Measurements from ENCODE around the gene PABPC1L. TPM values are rescaled to one million over a fixed set of nuclear protein-coding genes. Genes with fewer than 3 reads are reported as not detected.

The PABPC1L gene
- total RNA-seq, 2 donors from 2014 or later, result 129 to 142 TPM

- Mint-ChIP-seq H3K9me3 (no peaks in the 10 kb centered on the region), H3K27me3 (ENCODE audit: insufficient read depth) (peaks cover 1% of the 10 kb centered on the region), H3K4me1 (peaks cover 28% of the 10 kb centered on the region), H3K27ac (peak overlapping the region; percentile 94), H3K36me3 (ENCODE audit: low read depth) (peaks cover 21% of the 10 kb centered on the region), H3K4me3 (peak overlapping the region; percentile 98)
- Histone ChIP-seq H3K27ac (ENCODE audit: low read depth, low read length) (peak overlapping the region; percentile 79), H3K36me3 (ENCODE audit: control insufficient read depth, insufficient read depth, low read length) (peaks cover 33% of the 10 kb centered on the region), H3K4me3 (ENCODE audit: low read length) (peak overlapping the region; percentile 99), H3K27me3 (ENCODE audit: control insufficient read depth, insufficient read depth, low read length, poor library complexity, severe bottlenecking) (no peaks in the 10 kb centered on the region), H3K9ac (ENCODE audit: extremely low read depth, low read length, poor library complexity, severe bottlenecking) (peak overlapping the region; percentile 79), H3K4me1 (ENCODE audit: control insufficient read depth, insufficient read depth, low read length) (no peaks in the 10 kb centered on the region), H3K9me3 (ENCODE audit: control insufficient read depth, low read length) (no peaks in the 10 kb centered on the region)
- TF ChIP-seq, protein P1, sequence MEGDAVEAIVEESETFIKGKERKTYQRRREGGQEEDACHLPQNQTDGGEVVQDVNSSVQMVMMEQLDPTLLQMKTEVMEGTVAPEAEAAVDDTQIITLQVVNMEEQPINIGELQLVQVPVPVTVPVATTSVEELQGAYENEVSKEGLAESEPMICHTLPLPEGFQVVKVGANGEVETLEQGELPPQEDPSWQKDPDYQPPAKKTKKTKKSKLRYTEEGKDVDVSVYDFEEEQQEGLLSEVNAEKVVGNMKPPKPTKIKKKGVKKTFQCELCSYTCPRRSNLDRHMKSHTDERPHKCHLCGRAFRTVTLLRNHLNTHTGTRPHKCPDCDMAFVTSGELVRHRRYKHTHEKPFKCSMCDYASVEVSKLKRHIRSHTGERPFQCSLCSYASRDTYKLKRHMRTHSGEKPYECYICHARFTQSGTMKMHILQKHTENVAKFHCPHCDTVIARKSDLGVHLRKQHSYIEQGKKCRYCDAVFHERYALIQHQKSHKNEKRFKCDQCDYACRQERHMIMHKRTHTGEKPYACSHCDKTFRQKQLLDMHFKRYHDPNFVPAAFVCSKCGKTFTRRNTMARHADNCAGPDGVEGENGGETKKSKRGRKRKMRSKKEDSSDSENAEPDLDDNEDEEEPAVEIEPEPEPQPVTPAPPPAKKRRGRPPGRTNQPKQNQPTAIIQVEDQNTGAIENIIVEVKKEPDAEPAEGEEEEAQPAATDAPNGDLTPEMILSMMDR (conservative IDR thresholded peaks at IDR 0.05), result no peak
- 0% methylated on average over 4 to 8 of the region's 8 CpGs for WGBS, 2 experiments (ENCODE audit: insufficient coverage in 1 of 2, insufficient read length in 1 of 2)
- DNase-seq, result no peak
Observed at GRCh38 chr20:44886266-44886651, 23.6 kb upstream of the PABPC1L start.

- Histone ChIP-seq H3K27me3 (ENCODE audit: control insufficient read depth, insufficient read depth, low read length, poor library complexity, severe bottlenecking) (no peaks in the 10 kb centered on the region), H3K36me3 (ENCODE audit: control insufficient read depth, insufficient read depth, low read length) (peaks cover 39% of the 10 kb centered on the region), H3K4me1 (ENCODE audit: control insufficient read depth, insufficient read depth, low read length) (no peaks in the 10 kb centered on the region), H3K9ac (ENCODE audit: extremely low read depth, low read length, poor library complexity, severe bottlenecking) (peak overlapping the region; percentile 79), H3K4me3 (ENCODE audit: low read length) (peak overlapping the region; percentile 99), H3K9me3 (ENCODE audit: control insufficient read depth, low read length) (no peaks in the 10 kb centered on the region), H3K27ac (ENCODE audit: low read depth, low read length) (no peak overlapping the region)
- H3K27ac Mint-ChIP-seq, result peak overlapping the region; percentile 94
- H3K9me3 Mint-ChIP-seq, result no peaks in the 10 kb centered on the region
- peaks cover 28% of the 10 kb centered on the region for H3K4me1 Mint-ChIP-seq
- H3K4me3 Mint-ChIP-seq, result peak overlapping the region; percentile 98
- H3K36me3 Mint-ChIP-seq (ENCODE audit: low read depth), result peaks cover 27% of the 10 kb centered on the region
- TF ChIP-seq, protein P1 (conservative IDR thresholded peaks at IDR 0.05), result no peak
- 19 to 63% methylated on average over 1 to 2 of the region's 2 CpGs for WGBS, 2 experiments (ENCODE audit: insufficient coverage in 1 of 2, insufficient read length in 1 of 2)
- H3K27me3 Mint-ChIP-seq (ENCODE audit: insufficient read depth), result peaks cover 1% of the 10 kb centered on the region
- no peak for DNase-seq
Observed at GRCh38 chr20:44886828-44887227, 23.0 kb upstream of the PABPC1L start.

GRCh38 chr20:44887466-44887865 is 22.4 kb upstream of the PABPC1L start:
- Histone ChIP-seq H3K9ac (ENCODE audit: extremely low read depth, low read length, poor library complexity, severe bottlenecking) (peak overlapping the region; percentile 79), H3K4me3 (ENCODE audit: low read length) (peak overlapping the region; percentile 99), H3K9me3 (ENCODE audit: control insufficient read depth, low read length) (no peaks in the 10 kb centered on the region), H3K36me3 (ENCODE audit: control insufficient read depth, insufficient read depth, low read length) (peaks cover 45% of the 10 kb centered on the region), H3K4me1 (ENCODE audit: control insufficient read depth, insufficient read depth, low read length) (no peaks in the 10 kb centered on the region), H3K27ac (ENCODE audit: low read depth, low read length) (no peak overlapping the region), H3K27me3 (ENCODE audit: control insufficient read depth, insufficient read depth, low read length, poor library complexity, severe bottlenecking) (no peaks in the 10 kb centered on the region)
- TF ChIP-seq, protein P1 (conservative IDR thresholded peaks at IDR 0.05), result no peak
- H3K27ac Mint-ChIP-seq, result no peak overlapping the region
- no peaks in the 10 kb centered on the region for H3K9me3 Mint-ChIP-seq
- DNase-seq, result no peak
- peaks cover 28% of the 10 kb centered on the region for H3K4me1 Mint-ChIP-seq
- H3K36me3 Mint-ChIP-seq (ENCODE audit: low read depth), result peaks cover 31% of the 10 kb centered on the region
- H3K4me3 Mint-ChIP-seq, result peak overlapping the region; percentile 98
- 84 to 91% methylated on average over 4 of the region's 4 CpGs for WGBS, 2 experiments (ENCODE audit: insufficient coverage in 1 of 2, insufficient read length in 1 of 2)
- no peaks in the 10 kb centered on the region for H3K27me3 Mint-ChIP-seq (ENCODE audit: insufficient read depth)
